GM12878 (cell line): ENCODE measurements around the gene CRY1. TPM values are rescaled to one million over a fixed set of nuclear protein-coding genes. Genes with fewer than 3 reads are reported as not detected.

ENCODE experiments used
- ATAC-seq: fragments of 200-7000 bp; cut with Tn5 transposase; 3 replicates; pipeline ENCODE4 v1.9.1; 2020; ENCODE audit warnings: mild to moderate bottlenecking, moderate library complexity
- BruUV-seq: library from RNA; stranded (reverse); fragments of 400-500 nt; replicated peaks from 2 replicates; lab custom pipeline; 2021; lab: Mats Ljungman, UMichigan
- CTCF ChIA-PET: fragments of 300-600 bp; sonication (Branson Sonifier 250); formaldehyde crosslinking; extraction: SDS; loops from one replicate; lab custom pipeline; 2021; ENCODE audit warnings: inconsistent platforms; lab: Yijun Ruan, JAX
- POLR2A ChIA-PET: fragments of 350-600 bp; formaldehyde crosslinking; extraction: SDS; loops from one replicate; lab custom pipeline; 2021; ENCODE audit warnings: inconsistent platforms; lab: Charles Lee
- RAD21 ChIA-PET: fragments of 300-600 bp; sonication (Branson Sonifier 250); formaldehyde crosslinking; loops from one replicate; lab custom pipeline; 2023; ENCODE audit warnings: antibody characterized with exemption; ENCODE audit not compliant: unreplicated experiment; lab: Charles Lee
- SMC1A ChIA-PET: fragments of 300-600 bp; sonication (Branson Sonifier 250); formaldehyde crosslinking; loops from one replicate; lab custom pipeline; 2023; ENCODE audit not compliant: unreplicated experiment, uncharacterized antibody; lab: Charles Lee
- DNase-seq: peaks from one replicate; pipeline ENCODE4 v3.0.0-alpha.2; 2011; ENCODE audit warnings: low read depth, low spot score
- FAIRE-seq: peaks from 3 replicates; lab custom pipeline; 2011; peaks lifted over from hg19 to GRCh38; lab: Jason Lieb, UNC
- H2AFZ ChIP-seq: 2 replicates; pipeline ENCODE4 v1.6.0; 2011; ENCODE audit warnings: low read depth, low read length, control low read depth; ENCODE audit not compliant: control insufficient read depth
- H3K27ac ChIP-seq: 2 replicates; pipeline ENCODE4 v1.5.1; 2011; ENCODE audit warnings: control low read depth; ENCODE audit not compliant: control insufficient read depth, insufficient read depth
- H3K27me3 ChIP-seq, 2 experiments: replicated peaks in 1 of 2; 2 replicates each; pipeline versions ENCODE4 v1.6.0 to v1.6.1; 2011; ENCODE audit warnings: low read length in 1 of 2; ENCODE audit not compliant: control insufficient read depth in 2 of 2, insufficient read depth in 2 of 2
- H3K36me3 ChIP-seq, 2 experiments: 2 replicates each; pipeline ENCODE4 v1.5.1; 2011; ENCODE audit warnings: low read length in 1 of 2; ENCODE audit not compliant: control insufficient read depth in 2 of 2, insufficient read depth in 2 of 2
- H3K4me1 ChIP-seq: 2 replicates; pipeline ENCODE4 v1.6.1; 2011; ENCODE audit warnings: mild to moderate bottlenecking, low read length, moderate library complexity, mixed read lengths; ENCODE audit not compliant: control insufficient read depth, insufficient read depth
- H3K4me2 ChIP-seq: 2 replicates; pipeline ENCODE4 v1.6.0; 2011; ENCODE audit warnings: control low read depth; ENCODE audit not compliant: control insufficient read depth, insufficient read depth
- H3K4me3 ChIP-seq: fragments of 200-600 bp; sonication (generic); 2 replicates; pipeline ENCODE4 v1.5.1; 2016
- H3K79me2 ChIP-seq: 2 replicates; pipeline ENCODE4 v1.6.0; 2011; ENCODE audit warnings: low read length; ENCODE audit not compliant: control insufficient read depth, insufficient read depth
- H3K9ac ChIP-seq: 2 replicates; pipeline ENCODE4 v1.8.0; 2011; ENCODE audit warnings: low read length, control low read depth, mixed read lengths; ENCODE audit not compliant: control insufficient read depth, insufficient read depth
- H3K9me3 ChIP-seq: replicated peaks from 3 replicates; pipeline ENCODE4 v1.5.1; 2011; ENCODE audit warnings: mild to moderate bottlenecking, low read length; ENCODE audit not compliant: control insufficient read depth, insufficient read depth
- H4K20me1 ChIP-seq: 2 replicates; pipeline ENCODE4 v1.6.0; 2011; ENCODE audit not compliant: control insufficient read depth, insufficient read depth
- ATF3 ChIP-seq: IDR thresholded peaks from 2 replicates; pipeline ENCODE4 v1.6.1; 2011; ENCODE audit warnings: low read depth, mild to moderate bottlenecking, low read length, moderate library complexity, borderline replicate concordance; ENCODE audit errors: extremely low read depth
- BCL11A ChIP-seq: IDR thresholded peaks from 2 replicates; pipeline ENCODE4 v1.6.1; 2011; ENCODE audit warnings: low read depth, low read length
- BRCA1 ChIP-seq: IDR thresholded peaks from 2 replicates; pipeline ENCODE4 v1.6.1; 2011; ENCODE audit warnings: low read depth, low read length, improper control_type of control experiment
- CBX5 ChIP-seq: sonication (generic); IDR thresholded peaks from 2 replicates; pipeline ENCODE4 v1.6.1; 2016; ENCODE audit warnings: low read depth, moderate library complexity, mild to moderate bottlenecking, inconsistent platforms
- ETV6 ChIP-seq, 2 experiments: fragments of 450-650 bp in 1 of 2; IDR thresholded peaks in 1 of 2; conservative IDR thresholded peaks in 1 of 2; 2 replicates each; pipeline ENCODE4 v1.6.1; 2014; ENCODE audit warnings: antibody characterized with exemption in 1 of 2, borderline replicate concordance in 1 of 2, low read depth in 1 of 2, mild to moderate bottlenecking in 1 of 2, moderate library complexity in 1 of 2
- GABPA ChIP-seq: IDR thresholded peaks from 2 replicates; pipeline ENCODE4 v1.6.1; 2014; ENCODE audit warnings: antibody characterized with exemption, low read depth, mild to moderate bottlenecking, inconsistent platforms
- KAT2A ChIP-seq: conservative IDR thresholded peaks from 2 replicates; pipeline ENCODE4 v1.6.1; 2011; ENCODE audit warnings: low read depth, low read length; ENCODE audit not compliant: control insufficient read depth
- MEF2B ChIP-seq: fragments of 450-650 bp; IDR thresholded peaks from 2 replicates; pipeline ENCODE4 v1.6.1; 2018; ENCODE audit warnings: mild to moderate bottlenecking, moderate library complexity; ENCODE audit not compliant: partially characterized antibody, poor library complexity, severe bottlenecking
- NFYA ChIP-seq: IDR thresholded peaks from 2 replicates; pipeline ENCODE4 v1.6.1; 2011; ENCODE audit warnings: low read depth, mild to moderate bottlenecking, low read length, improper control_type of control experiment, borderline replicate concordance
- PAX5 ChIP-seq: IDR thresholded peaks from 2 replicates; pipeline ENCODE4 v1.6.1; 2011; ENCODE audit warnings: low read depth, low read length, borderline replicate concordance
- RUNX3 ChIP-seq: IDR thresholded peaks from 2 replicates; pipeline ENCODE4 v1.6.1; 2012; ENCODE audit warnings: low read length, inconsistent platforms
- ZNF274 ChIP-seq: IDR thresholded peaks from one replicate; pipeline ENCODE4 v1.8.0; 2011; ENCODE audit not compliant: insufficient read length, insufficient read depth
- WGBS: methylation state at CpG from one replicate; pipeline ENCODE4 v1.1.6; 2016; ENCODE audit warnings: low lambda C conversion rate; ENCODE audit not compliant: insufficient replicate concordance, insufficient coverage; ENCODE audit errors: missing lambda C conversion rate; 5-methylcytosine and 5-hydroxymethylcytosine counted together
- in situ Hi-C: fragments of 300-500 bp; cut with MboI; formaldehyde crosslinking; loops from 9 replicates; pipeline ENCODE4 v1.14.3; 2018; ENCODE audit warnings: mixed read lengths
- intact Hi-C: fragments of 100-400 bp; cut with micrococcal nuclease; formaldehyde crosslinking; loops from one replicate; pipeline ENCODE4 v1.14.2; 2022; ENCODE audit not compliant: unreplicated experiment
- polyA plus RNA-seq, 11 experiments: library from polyadenylated mRNA; depleted of rRNA in 4 of 11; unstranded in 6 of 11; stranded (reverse) in 5 of 11; fragments of >200 nt; fragmentation: Nextera tagmentation in 4 of 11; fragmentation: Illumina TruSeq in 1 of 11; extraction: Ambion mirVana in 4 of 11; extraction: Trizol in 1 of 11; gene quantifications; 1 replicate in 1 of 11; 2 replicates in 10 of 11; pipeline versions ENCODE4 v1.2.1 to v1.2.3, GENCODE V29; 2011 to 2016; ENCODE audit warnings: inconsistent platforms in 2 of 11, missing spikeins in 2 of 11, low read depth in 1 of 11
- total RNA-seq, 4 experiments: library from RNA; depleted of rRNA in 3 of 4; stranded (reverse); fragments of >200 nt in 3 of 4; fragmentation: Illumina TruSeq in 1 of 4; extraction: Trizol in 1 of 4; gene quantifications; 2 replicates each; pipeline versions ENCODE4 v1.2.1 to v1.2.3, GENCODE V29; 2013 to 2021
- TF ChIP-seq, protein P1 (sequence below): fragments of 450-650 bp; IDR thresholded peaks from 2 replicates; pipeline ENCODE4 v1.6.1; 2017; ENCODE audit warnings: mild to moderate bottlenecking
- TF ChIP-seq, protein P2 (sequence below): IDR thresholded peaks from 2 replicates; pipeline ENCODE4 v1.6.1; 2012; ENCODE audit warnings: mild to moderate bottlenecking, low read depth, low read length

Gene CRY1
- total and polyA plus RNA-seq, 10 of the 15 experiments (the other 5 are each of a cell fraction or from before 2014, with no cell fraction given), result 1.6 to 10.9 (median 5.4) TPM

GRCh38 chr12:106953352-106954250 is 139.7 kb downstream of the CRY1 start:
- H3K27ac ChIP-seq, result no peak overlapping the region
- no peak overlapping the region for H3K9ac ChIP-seq
- H3K4me1 ChIP-seq, result peaks cover 3% of the 10 kb centered on the region; the same call in 1 of the 2 replicates
- ChIA-PET POLR2A (no interaction called here), CTCF (interaction anchor here (1.0 kb wide), 1 partner anchor 16 kb away, joined by 3 read pairs; no protein-coding TSS in a partner anchor), SMC1A (interaction anchor here (0.6 to 1.3 kb wide), 6 partner anchors 43 to 615 kb away, joined by 3 to 4 read pairs (median 3); no protein-coding TSS in a partner anchor), RAD21 (no interaction called here)
- DNase-seq (no peak), ATAC-seq (no peak), FAIRE-seq (no peak)
- no peaks in the 10 kb centered on the region for H4K20me1 ChIP-seq
- H3K36me3 ChIP-seq, result no peaks in the 10 kb centered on the region
- no peak overlapping the region for H3K4me2 ChIP-seq
- intact Hi-C loops, result no loop called here
- 92% methylated on average over 12 of the region's 12 CpGs for WGBS
- H3K27me3 ChIP-seq, result no peaks in the 10 kb centered on the region
- no peak overlapping the region for H2AFZ ChIP-seq
- in situ Hi-C loops, result no loop called here
- peaks cover 5% of the 10 kb centered on the region; the same call in 2 of the 3 replicates for H3K9me3 ChIP-seq
- peaks cover 26% of the 10 kb centered on the region for H3K79me2 ChIP-seq
- H3K4me3 ChIP-seq, result no peak overlapping the region
- no TSS peak for BruUV-seq
- TF ChIP-seq MEF2B (no peak), CBX5 (no peak), BCL11A (no peak), PAX5 (no peak), ETV6 (conservative IDR thresholded peaks at IDR 0.05 in 1 of 2, IDR thresholded peaks at IDR 0.05 in 1 of 2; ENCODE audit: borderline replicate concordance in 1 of 2, low read depth in 1 of 2) (no peak), GABPA (no peak), BRCA1 (no peak), ATF3 (no peak), NFYA (no peak), RUNX3 (no peak), KAT2A (no peak), ZNF274 (no peak)
- TF ChIP-seq, protein P1, sequence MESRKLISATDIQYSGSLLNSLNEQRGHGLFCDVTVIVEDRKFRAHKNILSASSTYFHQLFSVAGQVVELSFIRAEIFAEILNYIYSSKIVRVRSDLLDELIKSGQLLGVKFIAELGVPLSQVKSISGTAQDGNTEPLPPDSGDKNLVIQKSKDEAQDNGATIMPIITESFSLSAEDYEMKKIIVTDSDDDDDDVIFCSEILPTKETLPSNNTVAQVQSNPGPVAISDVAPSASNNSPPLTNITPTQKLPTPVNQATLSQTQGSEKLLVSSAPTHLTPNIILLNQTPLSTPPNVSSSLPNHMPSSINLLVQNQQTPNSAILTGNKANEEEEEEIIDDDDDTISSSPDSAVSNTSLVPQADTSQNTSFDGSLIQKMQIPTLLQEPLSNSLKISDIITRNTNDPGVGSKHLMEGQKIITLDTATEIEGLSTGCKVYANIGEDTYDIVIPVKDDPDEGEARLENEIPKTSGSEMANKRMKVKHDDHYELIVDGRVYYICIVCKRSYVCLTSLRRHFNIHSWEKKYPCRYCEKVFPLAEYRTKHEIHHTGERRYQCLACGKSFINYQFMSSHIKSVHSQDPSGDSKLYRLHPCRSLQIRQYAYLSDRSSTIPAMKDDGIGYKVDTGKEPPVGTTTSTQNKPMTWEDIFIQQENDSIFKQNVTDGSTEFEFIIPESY, result no peak
- TF ChIP-seq, protein P2, sequence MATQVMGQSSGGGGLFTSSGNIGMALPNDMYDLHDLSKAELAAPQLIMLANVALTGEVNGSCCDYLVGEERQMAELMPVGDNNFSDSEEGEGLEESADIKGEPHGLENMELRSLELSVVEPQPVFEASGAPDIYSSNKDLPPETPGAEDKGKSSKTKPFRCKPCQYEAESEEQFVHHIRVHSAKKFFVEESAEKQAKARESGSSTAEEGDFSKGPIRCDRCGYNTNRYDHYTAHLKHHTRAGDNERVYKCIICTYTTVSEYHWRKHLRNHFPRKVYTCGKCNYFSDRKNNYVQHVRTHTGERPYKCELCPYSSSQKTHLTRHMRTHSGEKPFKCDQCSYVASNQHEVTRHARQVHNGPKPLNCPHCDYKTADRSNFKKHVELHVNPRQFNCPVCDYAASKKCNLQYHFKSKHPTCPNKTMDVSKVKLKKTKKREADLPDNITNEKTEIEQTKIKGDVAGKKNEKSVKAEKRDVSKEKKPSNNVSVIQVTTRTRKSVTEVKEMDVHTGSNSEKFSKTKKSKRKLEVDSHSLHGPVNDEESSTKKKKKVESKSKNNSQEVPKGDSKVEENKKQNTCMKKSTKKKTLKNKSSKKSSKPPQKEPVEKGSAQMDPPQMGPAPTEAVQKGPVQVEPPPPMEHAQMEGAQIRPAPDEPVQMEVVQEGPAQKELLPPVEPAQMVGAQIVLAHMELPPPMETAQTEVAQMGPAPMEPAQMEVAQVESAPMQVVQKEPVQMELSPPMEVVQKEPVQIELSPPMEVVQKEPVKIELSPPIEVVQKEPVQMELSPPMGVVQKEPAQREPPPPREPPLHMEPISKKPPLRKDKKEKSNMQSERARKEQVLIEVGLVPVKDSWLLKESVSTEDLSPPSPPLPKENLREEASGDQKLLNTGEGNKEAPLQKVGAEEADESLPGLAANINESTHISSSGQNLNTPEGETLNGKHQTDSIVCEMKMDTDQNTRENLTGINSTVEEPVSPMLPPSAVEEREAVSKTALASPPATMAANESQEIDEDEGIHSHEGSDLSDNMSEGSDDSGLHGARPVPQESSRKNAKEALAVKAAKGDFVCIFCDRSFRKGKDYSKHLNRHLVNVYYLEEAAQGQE, result no peak
